GM12878 (cell line): ENCODE measurements around the gene CACHD1.

Experiments
- CTCF ChIP-seq, 3 experiments: IDR thresholded peaks in 2 of 3; conservative IDR thresholded peaks in 1 of 3; 2 replicates each; pipeline ENCODE4 v1.5.1; 2011; ENCODE audit warnings: low read depth in 3 of 3, low read length in 3 of 3, mild to moderate bottlenecking in 3 of 3, control low read depth in 2 of 3, moderate library complexity in 2 of 3, inconsistent platforms in 1 of 3, mixed read lengths in 1 of 3; ENCODE audit not compliant: control insufficient read depth in 2 of 3, insufficient read depth in 1 of 3; ENCODE audit errors: extremely low read depth in 1 of 3
- MLLT1 ChIP-seq: fragments of 450-650 bp; IDR thresholded peaks from 2 replicates; pipeline ENCODE4 v1.6.1; 2016; ENCODE audit warnings: mild to moderate bottlenecking
- ZNF217 ChIP-seq: fragments of 450-650 bp; IDR thresholded peaks from 2 replicates; pipeline ENCODE4 v1.6.1; 2017; ENCODE audit warnings: antibody characterized with exemption, mild to moderate bottlenecking
- ZNF274 ChIP-seq: IDR thresholded peaks from one replicate; pipeline ENCODE4 v1.8.0; 2011; ENCODE audit not compliant: insufficient read length, insufficient read depth
- TF ChIP-seq, protein P1 (sequence below): IDR thresholded peaks from 2 replicates; pipeline ENCODE4 v1.6.1; 2011; ENCODE audit warnings: borderline replicate concordance, low read depth, mild to moderate bottlenecking, moderate library complexity, mixed read lengths, low read length; ENCODE audit not compliant: insufficient read depth; ENCODE audit errors: extremely low read length
- TF ChIP-seq, protein P2 (sequence below): IDR thresholded peaks from 2 replicates; pipeline ENCODE4 v1.6.1; 2012; ENCODE audit warnings: low read depth, low read length, improper control_type of control experiment
- TF ChIP-seq, protein P3 (sequence below): fragments of 450-650 bp; IDR thresholded peaks from 2 replicates; pipeline ENCODE4 v1.6.1; 2017; ENCODE audit warnings: low read depth, mild to moderate bottlenecking, moderate library complexity

GRCh38 chr1:64474133-64474532 lies 4.2 kb downstream of the CACHD1 start:
- TF ChIP-seq, protein P1, sequence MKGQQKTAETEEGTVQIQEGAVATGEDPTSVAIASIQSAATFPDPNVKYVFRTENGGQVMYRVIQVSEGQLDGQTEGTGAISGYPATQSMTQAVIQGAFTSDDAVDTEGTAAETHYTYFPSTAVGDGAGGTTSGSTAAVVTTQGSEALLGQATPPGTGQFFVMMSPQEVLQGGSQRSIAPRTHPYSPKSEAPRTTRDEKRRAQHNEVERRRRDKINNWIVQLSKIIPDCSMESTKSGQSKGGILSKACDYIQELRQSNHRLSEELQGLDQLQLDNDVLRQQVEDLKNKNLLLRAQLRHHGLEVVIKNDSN = no peak
- no peak for TF ChIP-seq CTCF (IDR thresholded peaks at IDR 0.05 in 2 of 3, conservative IDR thresholded peaks at IDR 0.05 in 1 of 3; ENCODE audit: control insufficient read depth in 2 of 3, extremely low read depth in 1 of 3, insufficient read depth in 1 of 3, low read depth in 3 of 3, low read length in 3 of 3)
- TF ChIP-seq MLLT1 = no peak
- TF ChIP-seq, protein P2, sequence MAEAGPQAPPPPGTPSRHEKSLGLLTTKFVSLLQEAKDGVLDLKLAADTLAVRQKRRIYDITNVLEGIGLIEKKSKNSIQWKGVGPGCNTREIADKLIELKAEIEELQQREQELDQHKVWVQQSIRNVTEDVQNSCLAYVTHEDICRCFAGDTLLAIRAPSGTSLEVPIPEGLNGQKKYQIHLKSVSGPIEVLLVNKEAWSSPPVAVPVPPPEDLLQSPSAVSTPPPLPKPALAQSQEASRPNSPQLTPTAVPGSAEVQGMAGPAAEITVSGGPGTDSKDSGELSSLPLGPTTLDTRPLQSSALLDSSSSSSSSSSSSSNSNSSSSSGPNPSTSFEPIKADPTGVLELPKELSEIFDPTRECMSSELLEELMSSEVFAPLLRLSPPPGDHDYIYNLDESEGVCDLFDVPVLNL = no peak
- no peak for TF ChIP-seq ZNF274
- TF ChIP-seq, protein P3, sequence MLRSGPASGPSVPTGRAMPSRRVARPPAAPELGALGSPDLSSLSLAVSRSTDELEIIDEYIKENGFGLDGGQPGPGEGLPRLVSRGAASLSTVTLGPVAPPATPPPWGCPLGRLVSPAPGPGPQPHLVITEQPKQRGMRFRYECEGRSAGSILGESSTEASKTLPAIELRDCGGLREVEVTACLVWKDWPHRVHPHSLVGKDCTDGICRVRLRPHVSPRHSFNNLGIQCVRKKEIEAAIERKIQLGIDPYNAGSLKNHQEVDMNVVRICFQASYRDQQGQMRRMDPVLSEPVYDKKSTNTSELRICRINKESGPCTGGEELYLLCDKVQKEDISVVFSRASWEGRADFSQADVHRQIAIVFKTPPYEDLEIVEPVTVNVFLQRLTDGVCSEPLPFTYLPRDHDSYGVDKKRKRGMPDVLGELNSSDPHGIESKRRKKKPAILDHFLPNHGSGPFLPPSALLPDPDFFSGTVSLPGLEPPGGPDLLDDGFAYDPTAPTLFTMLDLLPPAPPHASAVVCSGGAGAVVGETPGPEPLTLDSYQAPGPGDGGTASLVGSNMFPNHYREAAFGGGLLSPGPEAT = no peak
- no peak for TF ChIP-seq ZNF217
